HCEC 1CT (cell line): Measurements from ENCODE around the gene ATG9B.
A peak's percentile ranks its signal among the peaks of the same experiment; 100 is the strongest.
"Not testable (repeated sequence)": the region's sequence is repeated elsewhere in the genome, so short reads cannot be mapped to it uniquely, and the experiment has no call there.

Experiments
- DNase-seq: peaks from one replicate; pipeline ENCODE4 v3.0.0-alpha.2; 2017

Gene ATG9B

DNA sequence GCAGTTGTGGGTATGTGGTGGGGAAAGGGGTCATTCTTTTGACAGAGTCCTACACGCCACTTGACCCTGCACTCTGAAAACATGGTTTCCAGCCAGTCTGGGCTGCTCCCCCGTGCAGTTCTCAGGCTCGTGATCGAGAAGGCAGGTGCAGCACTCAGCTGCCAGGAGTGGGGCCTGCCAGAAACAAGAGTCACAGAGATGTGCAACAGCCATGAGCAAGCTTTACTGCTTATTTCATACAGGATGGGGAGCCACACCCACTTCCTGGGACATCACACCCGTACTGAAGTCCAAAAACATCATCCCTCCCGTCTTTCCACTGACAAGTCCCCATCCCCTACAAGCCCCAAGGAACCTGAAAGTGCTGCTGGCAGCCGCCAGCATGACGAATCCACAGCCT, 9.3 kb downstream of the ATG9B start:
- DNase-seq, result peak; percentile 23

DNA sequence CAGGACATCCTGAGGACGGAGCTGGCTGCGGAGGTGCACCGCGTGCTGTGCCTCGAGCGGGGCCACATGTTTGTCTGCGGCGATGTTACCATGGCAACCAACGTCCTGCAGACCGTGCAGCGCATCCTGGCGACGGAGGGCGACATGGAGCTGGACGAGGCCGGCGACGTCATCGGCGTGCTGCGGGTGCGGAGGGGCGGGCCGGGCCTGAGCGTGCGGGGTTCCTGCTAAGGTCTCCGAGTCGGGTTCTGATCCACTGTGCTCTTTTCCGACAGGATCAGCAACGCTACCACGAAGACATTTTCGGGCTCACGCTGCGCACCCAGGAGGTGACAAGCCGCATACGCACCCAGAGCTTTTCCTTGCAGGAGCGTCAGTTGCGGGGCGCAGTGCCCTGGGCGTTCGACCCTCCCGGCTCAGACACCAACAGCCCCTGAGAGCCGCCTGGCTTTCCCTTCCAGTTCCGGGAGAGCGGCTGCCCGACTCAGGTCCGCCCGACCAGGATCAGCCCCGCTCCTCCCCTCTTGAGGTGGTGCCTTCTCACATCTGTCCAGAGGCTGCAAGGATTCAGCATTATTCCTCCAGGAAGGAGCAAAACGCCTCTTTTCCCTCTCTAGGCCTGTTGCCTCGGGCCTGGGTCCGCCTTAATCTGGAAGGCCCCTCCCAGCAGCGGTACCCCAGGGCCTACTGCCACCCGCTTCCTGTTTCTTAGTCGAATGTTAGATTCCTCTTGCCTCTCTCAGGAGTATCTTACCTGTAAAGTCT, 10.4 kb downstream of the ATG9B start:
- DNase-seq, result peak; percentile 24

DNA sequence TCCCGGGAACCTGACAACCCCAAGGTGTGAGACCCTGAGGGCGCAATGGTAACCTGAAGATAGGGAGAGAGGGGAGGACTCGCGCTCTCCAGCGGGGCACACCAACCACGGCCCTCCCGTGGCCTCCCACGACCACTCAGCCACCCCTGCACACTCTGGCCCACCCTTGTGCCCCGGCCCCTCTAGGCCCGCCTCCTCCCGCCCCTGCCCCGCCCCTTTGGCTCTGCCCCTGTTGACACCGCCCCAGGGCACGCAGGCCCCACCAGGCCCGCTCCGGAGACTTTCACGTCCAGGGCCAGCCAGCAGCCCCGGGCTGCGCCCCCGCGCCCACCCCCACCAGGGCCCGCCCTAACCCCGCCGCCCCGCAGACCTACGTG, 10.9 kb downstream of the ATG9B start:
- DNase-seq, result no peak

DNA sequence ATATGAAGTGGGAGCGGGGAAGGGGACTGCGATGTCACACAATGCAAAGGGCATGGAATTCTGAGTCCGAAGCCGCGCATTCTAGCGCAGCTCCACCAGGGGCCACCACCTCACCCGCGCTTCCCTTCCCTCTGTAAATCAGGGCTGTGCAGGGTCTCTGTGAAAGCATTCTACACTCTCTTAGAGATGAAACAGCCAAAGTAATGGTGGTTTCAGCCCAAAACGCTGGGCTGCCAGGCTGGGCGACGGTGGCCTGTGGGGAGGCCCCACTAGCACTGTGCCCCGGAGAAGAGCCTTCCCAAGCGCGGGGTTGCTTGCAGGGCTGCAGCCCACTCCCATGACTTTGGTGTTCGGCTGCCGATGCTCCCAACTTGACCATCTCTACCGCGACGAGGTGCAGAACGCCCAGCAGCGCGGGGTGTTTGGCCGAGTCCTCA, 11.4 kb downstream of the ATG9B start:
- no peak for DNase-seq

DNA sequence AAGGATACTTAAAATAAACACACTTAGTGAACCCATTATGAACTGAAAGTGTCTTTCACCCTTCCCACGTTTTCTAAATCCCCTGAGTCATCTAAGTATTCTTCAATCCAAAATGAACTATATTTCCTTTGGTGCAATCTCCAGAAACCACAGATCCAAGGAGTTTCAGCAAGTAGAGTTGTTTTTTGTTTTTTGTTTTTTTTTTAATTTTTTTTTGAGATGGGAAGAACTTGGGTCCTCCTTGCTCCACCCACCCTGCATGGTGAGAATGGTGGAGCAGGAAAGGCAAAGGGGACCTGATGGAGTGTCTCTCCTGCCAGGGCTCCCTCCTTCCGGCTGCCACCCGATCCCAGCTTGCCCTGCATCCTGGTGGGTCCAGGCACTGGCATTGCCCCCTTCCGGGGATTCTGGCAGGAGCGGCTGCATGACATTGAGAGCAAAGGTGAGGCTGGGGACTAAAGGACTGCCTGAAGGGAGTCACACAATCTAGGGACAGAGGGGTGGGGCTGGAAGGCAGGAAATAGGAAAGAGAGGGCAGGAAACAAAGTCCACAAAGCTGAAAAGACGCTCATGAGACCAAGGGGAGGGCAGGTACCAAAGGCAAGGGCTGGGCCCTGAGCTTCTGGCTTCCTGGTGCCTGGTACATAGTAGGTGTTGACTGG, 12.1 kb downstream of the ATG9B start:
- DNase-seq, result peak; percentile 51

DNA sequence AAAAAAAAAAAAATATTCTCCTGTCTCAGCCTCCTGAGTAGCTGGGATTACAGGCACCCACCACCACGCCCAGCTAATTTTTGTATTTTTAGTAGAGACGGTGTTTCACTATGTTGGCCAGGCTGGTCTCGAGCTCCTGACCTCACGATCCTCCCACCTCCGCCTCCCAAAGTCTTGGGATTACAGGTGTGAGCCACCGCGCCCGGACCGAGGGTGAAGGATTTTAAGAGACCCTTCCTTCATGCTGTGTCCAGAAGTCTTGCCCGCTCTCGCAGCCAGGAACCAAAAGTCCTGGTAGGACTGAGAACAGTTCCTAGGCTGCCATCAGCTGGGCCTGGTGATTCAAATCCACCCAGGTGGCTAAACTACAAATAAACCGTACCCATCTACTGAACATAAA, 12.7 kb downstream of the ATG9B start:
- DNase-seq, result not testable (repeated sequence)

DNA sequence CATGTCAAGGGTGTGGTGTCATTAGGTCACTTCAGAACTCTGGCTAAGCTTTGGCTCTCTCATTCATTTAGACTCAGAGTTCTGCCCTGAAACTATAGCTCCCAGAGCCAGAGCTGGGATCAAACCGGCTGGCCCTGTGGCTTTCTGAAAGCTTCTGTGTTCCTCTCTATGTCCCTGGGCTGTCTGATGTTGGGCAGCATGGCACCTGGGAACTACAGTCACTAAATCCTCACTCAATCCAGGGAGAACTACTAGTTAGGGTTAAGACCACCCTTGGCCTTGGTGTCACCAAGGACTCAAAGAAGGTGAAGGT, 13.2 kb downstream of the ATG9B start:
- DNase-seq, result no peak

DNA sequence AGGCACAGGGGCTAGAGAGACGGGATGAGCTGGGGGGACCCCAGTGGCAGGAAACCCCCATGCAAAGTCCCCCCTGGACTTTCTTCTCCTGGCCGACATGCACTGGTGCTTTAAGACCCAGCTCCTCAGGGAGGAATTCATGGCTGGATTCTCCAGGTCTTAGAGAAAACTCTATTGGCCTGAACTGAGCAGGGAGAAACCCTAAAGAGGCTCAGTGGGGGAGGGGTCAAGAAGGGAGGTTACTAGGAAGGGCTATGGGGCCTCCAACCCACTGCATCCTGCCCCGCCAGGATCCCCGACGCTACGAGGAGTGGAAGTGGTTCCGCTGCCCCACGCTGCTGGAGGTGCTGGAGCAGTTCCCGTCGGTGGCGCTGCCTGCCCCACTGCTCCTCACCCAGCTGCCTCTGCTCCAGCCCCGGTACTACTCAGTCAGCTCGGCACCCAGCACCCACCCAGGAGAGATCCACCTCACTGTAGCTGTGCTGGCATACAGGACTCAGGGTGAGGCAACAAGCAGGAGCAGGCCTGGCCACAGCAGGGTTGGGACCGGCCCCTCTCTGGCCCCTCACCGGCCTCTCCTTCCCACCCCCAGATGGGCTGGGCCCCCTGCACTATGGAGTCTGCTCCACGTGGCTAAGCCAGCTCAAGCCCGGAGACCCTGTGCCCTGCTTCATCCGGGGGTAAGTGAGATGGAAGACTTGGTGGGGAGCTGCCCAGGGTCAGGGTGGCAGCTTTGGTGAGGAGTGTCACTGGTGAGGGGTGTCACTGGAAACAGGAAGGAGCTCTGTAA, 13.8 kb downstream of the ATG9B start:
- no peak for DNase-seq

DNA sequence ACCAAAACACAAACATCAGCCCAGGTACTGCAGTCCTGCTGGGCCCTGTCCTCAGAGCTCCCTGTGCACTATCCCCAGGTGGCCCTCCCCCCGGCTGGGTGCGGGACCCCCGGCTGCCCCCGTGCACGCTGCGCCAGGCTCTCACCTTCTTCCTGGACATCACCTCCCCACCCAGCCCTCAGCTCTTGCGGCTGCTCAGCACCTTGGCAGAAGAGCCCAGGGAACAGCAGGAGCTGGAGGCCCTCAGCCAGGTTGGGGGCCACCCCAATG, 14.3 kb downstream of the ATG9B start:
- DNase-seq, result no peak

DNA sequence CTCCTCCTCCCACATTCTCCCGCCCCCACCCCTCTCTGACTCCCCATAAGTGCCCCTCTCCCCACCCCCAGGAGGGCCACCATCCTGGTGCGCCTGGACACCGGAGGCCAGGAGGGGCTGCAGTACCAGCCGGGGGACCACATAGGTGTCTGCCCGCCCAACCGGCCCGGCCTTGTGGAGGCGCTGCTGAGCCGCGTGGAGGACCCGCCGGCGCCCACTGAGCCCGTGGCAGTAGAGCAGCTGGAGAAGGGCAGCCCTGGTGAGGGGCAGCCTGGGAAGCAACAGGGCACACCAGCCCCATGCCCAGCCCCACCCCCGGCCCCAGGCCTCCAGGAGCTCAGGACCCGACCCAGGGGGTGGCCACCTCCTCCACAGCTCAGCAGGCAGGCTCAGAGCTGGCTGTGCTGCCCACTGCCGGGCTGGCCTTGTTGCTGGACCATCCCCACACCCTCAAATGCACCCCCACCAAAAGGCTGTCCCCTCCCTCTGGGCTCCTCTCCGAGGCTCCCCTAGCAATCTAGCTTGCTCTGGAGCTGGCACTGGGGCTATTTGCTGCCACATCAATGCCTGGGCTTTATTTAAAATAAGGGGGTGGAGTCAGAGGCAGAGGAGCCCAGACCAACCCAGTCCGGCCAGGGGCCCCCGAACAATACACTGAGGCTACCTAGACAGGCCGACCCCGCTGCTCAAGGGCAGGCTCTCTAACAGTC, 14.8 kb downstream of the ATG9B start:
- DNase-seq, result no peak

DNA sequence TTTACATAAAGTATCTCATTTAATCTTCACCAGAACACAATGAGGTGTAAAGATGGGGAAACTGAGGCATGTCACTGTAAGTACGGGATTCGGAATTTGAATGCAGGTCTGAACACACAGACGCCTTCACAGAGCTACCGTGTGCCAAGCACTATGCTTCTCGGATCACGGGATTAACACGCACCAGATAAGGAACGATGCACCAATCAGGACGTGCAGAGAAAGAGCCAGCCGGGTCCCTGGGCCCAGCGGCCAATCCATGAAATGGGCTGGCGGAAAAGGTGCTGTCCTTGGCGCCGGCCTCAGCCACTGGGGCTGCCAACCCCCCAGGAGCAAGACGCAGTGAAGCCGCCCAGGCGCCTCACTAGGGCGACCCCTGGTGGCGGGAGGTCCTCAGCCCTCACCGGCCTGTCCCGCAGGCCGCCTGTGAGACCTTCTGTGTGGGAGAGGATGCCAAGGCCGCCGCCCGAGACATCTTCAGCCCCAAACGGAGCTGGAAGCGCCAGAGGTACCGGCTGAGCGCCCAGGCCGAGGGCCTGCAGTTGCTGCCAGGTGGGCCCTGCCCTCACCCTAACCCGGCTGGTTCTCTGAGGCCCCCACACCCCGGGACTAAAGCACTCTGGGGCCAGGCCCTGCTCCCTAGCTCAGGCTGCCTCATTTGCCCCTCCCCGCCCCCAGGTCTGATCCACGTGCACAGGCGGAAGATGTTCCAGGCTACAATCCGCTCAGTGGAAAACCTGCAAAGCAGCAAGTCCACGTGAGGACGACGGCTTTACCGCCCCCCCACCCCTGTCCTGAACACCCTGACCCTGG, 15.6 kb downstream of the ATG9B start:
- no peak for DNase-seq

DNA sequence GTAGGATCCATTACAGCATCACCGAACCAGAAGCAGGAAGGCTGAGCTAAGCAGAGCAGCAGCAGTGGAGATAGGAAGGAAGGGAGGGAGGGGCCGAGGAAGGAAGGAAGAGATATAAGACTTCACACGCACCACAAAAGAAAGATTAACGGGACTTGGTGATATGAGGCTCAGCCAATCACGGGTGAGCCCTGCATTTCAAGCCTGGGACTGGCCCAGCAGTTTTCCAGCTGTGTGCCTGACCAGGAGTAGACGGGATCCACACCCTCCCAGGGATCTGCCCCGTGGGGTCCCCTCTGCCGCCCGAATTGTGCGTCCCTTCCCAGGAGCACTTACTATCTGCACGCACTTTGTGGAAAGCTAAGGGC, 16.2 kb downstream of the ATG9B start:
- no peak for DNase-seq

DNA sequence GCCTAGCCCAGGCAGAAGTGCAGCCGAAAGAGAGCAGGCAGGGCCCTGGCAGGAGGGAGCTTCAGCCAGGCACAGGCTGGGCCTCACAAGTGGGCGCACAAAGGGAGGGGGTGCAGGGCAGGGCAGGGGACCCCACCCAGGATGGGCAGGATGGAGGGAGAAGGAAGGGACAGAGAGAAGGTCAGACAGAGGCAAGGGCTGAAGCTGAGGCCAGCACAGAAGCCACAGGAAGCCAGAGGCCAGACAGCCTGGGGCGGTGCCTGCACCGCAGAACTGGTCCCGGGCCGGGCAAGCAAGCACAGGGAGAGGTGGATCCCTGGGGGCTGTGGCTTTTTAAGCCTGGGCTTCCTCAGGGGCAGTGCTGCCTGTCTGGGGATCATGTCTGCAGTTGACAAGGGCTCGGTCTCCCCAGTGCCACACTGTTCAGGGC, 16.8 kb downstream of the ATG9B start:
- DNase-seq, result no peak

DNA sequence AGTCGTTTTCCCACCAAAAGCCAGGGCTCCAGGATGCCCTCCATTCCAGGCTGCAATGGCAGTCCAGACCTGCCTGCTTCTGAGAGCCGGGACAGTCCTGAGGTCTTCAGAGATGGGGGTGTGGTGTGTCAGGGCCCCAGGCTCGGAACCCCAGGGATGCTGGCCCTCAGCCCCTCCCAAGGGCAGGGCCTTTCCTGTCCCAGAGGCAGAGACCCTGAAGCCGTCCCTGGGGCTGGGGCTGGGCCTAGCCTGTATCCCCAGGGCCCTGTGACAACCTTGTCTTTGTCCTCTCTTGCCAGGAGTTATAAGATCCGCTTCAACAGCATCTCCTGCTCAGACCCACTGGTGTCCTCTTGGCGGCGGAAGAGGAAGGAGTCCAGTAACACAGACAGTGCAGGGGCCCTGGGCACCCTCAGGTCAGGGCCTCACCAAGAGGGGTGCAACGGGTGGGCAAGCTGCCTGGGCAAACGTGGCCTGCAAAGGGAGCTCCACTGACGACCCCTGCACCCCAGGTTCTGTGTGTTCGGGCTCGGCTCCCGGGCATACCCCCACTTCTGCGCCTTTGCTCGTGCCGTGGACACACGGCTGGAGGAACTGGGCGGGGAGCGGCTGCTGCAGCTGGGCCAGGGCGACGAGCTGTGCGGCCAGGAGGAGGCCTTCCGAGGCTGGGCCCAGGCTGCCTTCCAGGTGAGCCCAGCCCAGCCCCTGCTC, 17.5 kb downstream of the ATG9B start:
- DNase-seq, result no peak

DNA sequence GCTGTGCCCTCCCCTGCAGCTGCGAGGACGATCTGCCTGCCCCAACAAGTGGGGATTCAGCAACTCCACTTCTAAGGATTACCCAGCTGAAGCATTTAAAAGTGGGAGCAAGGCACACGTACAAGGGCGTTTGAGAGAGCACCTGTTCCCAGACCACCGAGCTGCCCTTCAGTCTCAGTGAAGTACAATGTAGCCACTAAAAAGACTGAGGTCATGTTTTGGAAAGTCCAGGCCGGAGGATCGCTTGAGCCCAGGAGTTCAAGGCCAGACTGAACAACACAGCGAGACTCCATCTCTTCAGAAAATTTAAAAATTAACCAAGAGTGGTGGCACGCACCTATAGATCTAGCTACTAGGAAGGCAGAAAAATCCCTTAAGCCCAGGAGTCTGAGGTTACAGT, 18.7 kb downstream of the ATG9B start:
- DNase-seq, result no peak

DNA sequence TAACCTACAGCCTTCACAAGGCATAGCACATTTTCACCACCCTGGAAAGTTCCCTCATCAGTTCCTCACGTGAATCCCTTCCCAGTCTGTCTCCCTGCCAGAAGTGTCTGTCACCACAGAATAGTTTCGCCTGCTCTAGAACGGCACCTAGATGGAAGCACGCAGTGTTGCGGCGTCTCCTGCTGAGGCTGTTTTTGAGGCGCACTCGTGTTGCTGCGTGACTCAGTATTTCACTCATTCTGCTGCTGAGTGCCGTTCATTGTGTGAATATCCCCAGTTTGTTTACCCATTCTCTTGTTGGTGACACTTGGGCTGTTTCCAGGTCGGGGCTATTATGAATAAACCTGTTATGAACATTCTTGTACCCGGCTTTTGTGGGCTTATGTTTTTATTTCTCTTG, 20.7 kb downstream of the ATG9B start:
- no peak for DNase-seq

DNA sequence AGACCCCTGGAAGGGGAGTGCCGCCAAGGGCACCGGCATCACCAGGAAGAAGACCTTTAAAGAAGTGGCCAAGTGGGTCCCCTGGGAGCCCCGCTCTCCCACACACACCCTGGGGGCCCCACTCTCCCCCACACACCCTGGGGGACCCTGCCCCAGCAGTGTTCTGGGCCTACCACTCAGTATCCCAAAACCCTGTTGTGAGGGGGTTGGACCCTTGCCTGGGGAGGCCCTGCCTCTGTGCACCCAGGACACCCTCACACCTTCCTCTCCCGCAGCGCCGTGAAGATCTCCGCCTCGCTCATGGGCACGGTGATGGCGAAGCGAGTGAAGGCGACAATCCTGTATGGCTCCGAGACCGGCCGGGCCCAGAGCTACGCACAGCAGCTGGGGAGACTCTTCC, 22.7 kb downstream of the ATG9B start:
- DNase-seq, result no peak

DNA sequence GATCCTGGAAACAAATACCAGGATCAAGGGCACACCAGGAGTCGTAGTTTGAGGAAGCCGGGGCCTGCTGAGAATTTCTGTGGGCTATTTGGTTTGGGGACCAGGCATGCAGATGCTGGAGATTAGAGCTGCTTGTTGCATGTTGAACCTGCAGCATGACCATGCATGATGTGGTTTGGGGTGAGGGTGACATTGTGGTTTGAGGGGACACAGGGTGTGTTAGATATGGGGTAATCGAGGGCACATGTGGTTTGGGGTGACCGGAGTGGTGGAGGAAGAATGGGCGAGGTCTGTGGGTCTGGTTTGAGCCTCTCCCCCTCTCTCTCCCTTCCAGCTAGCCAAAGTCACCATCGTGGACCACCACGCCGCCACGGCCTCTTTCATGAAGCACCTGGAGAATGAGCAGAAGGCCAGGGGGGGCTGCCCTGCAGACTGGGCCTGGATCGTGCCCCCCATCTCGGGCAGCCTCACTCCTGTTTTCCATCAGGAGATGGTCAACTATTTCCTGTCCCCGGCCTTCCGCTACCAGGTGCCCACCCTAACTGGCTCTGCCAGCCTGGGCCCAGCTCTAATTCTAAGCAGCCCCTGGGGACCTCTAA, 23.3 kb downstream of the ATG9B start:
- DNase-seq, result no peak

DNA sequence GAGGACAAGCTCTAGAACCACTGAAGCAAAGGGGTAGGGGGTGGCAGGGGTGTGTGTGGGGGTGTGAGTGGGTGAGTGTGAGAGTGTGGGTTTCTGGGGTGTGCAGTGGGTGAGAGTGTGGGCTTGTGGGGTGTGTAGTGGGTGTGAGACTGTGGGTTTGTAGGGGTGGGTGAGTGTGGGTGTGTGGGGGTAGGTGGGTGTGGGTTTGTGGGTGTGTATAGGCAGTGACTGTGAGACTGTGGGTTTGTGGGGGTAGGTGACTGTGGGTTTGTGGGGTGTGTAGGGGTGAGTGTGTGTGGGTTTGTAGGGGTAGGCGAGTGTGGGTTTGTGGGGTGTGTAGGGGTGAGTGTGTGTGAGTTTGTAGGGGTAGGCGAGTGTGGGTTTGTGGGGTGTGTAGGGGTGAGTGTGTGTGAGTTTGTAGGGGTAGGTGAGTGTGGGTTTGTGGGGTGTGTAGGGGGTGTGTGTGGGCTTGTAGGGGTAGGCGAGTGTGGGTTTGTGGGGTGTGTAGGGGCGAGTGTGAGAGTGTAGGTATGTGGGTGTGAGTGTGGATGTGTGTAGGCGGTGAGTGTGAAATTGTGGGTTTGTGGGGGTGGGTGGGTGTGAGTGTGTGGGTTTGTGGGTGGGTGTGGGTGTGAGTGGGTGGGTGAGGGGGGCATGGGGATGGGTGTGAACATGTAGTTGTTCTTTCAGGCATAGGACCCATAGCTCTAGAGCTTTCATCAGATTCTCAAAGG, 24.6 kb downstream of the ATG9B start:
- no peak for DNase-seq

DNA sequence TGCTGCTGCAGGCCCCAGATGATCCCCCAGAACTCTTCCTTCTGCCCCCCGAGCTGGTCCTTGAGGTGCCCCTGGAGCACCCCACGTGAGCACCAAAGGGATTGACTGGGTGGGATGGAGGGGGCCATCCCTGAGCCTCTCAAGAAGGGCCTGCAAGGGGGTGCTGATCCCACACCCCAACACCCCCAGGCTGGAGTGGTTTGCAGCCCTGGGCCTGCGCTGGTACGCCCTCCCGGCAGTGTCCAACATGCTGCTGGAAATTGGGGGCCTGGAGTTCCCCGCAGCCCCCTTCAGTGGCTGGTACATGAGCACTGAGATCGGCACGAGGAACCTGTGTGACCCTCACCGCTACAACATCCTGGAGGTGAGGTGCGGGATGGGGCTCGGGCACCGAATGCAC, 25.3 kb downstream of the ATG9B start:
- DNase-seq, result no peak

DNA sequence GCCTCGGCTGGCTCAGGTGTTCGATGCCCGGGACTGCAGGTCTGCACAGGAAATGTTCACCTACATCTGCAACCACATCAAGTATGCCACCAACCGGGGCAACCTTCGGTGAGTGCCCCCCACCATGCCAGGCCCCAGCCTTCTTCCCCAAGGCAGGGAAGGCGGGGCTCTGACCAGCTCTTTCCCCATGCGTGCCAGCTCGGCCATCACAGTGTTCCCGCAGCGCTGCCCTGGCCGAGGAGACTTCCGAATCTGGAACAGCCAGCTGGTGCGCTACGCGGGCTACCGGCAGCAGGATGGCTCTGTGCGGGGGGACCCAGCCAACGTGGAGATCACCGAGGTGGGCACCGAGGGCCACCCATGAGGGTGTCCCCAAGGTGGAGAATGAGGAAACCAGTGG, 26.0 kb downstream of the ATG9B start:
- DNase-seq, result no peak
